Right kidney (tissue), 9 donors: ENCODE data around the gene OR2T5.
"Not testable (repeated sequence)": the region's sequence is repeated elsewhere in the genome, so short reads cannot be mapped to it uniquely, and the experiment has no call there.

Experiments used
- DNase-seq: peaks from one replicate; pipeline ENCODE4 v3.0.0-alpha.2; 2016
- long read RNA-seq, 8 donors: transcript quantifications; one replicate each; lab custom pipeline, GENCODE V29; 2026

Gene OR2T5, protein sequence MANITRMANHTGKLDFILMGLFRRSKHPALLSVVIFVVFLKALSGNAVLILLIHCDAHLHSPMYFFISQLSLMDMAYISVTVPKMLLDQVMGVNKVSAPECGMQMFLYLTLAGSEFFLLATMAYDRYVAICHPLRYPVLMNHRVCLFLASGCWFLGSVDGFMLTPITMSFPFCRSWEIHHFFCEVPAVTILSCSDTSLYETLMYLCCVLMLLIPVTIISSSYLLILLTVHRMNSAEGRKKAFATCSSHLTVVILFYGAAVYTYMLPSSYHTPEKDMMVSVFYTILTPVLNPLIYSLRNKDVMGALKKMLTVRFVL
- long read RNA-seq, donor 1: 0 reads
- long read RNA-seq, donor 2: 0 reads
- long read RNA-seq, donor 3: 0 reads
- long read RNA-seq, donor 4: 0 reads
- long read RNA-seq, donor 5: 0 reads
- long read RNA-seq, donor 6: 0 reads
- long read RNA-seq, donor 7: 0 reads
- long read RNA-seq, donor 8: 0 reads

DNA sequence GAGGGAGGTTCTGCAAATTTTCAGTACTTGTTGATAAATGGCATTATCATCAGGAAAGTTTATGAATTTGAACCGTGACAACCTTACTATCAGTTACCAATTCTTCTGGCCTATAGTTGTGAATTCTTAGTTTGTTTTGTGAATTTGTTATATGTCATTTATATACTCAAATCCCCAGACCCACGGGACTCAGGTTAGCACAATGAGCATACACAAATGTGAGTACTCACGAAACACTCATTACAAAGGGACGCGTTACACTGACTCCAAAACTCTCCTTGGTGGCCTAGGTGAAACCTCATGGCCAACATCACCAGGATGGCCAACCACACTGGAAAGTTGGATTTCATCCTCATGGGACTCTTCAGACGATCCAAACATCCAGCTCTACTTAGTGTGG, at the start of gene OR2T5:
Gene OR2T5 (plus strand): TSS at position 301 of the 400 bp plus-strand sequence. CDS start 0 bp downstream, at position 301.
- not testable (repeated sequence) for DNase-seq

DNA sequence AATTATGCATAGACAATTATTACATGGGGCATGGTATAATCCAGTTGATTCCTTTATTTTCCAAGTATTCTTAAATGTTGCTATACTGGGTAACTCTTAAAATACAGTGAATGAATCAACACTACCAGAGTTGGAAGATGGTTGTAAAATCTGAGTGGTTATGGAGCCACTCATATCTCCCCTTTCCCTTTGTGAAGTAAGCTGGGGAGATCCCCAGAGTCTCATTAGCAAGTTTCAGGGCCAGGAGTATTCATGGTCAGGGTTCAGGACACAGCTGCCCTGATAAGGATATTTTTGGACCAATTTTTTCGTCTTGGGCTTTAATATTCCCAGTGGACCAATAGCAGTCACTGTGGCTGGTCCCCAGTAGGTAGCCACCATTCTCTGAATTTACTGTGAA, 49.7 kb upstream of the OR2T5 start:
- DNase-seq: not testable (repeated sequence)

DNA sequence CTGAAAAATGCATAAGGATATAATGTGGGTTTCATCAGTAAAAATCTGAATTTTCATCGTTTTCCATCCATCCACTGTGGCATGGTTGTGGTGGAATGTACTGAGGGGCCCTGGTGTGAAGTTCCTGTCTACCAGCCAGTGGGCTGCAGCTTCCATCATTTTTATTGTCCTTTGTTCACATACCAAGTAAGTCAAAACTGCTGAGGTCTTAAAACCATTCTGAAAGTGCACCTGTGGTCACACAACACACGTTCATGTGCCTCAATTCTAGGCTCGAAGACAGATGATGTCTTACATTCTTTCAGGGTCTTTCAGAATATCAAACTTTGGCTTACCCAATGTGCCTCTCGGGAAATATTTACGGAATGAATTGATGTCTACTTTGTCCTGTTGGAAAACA, 49.1 kb upstream of the OR2T5 start:
- not testable (repeated sequence) for DNase-seq

DNA sequence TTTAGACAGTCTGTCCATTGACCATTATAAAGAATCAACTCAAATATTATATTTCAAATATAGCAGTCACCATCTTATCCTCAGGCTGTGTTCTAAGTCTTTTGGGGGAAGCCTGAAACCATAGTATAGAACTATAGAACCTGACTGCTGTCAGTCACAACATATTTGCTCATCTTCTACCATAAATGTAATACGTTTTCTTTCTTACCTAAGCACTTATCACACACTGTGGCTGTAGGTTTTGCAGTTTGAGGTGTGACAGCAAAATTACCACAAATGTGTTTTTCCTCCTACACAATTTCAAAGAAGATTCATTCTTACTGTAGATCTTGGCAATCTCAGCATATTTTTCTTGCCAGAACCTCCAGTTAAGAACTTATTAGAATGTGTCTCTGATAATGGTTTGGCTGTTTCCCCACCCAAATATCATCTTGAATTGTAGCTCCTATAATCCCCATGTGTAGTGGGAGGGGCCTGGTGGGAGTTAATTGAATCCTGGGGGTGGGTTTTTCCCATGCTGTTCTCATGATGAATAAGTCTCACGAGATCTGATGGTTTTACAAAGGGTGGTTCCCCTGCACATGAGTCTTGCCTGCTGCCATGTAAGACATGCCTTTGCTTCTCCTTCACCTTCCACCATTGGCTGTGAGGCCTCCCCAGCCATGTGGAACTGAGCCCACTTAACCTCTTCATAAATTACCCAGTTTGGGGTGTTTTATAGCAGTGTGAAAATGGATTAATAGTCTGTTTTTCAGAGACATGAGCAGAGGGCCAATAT, 45.7 kb upstream of the OR2T5 start:
- DNase-seq: not testable (repeated sequence)

DNA sequence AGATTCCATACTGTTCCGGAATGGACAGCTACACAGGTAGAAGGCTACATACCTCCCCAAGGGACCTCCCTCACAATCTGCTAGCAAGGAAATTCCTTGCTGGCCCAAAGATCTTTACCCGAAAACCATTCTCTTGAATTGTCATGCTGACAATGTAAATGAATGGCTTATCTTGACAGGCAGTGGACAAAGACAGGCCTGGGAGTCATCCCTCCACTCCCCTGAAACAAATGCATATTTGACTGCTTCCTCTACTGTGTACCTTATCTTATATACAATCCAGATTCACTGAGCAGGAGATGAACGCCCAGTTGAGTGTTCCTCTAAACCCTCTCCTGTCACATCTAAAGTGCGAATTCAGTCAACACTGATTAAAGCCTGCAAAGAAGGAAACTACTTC, 43.8 kb upstream of the OR2T5 start:
- DNase-seq: not testable (repeated sequence)

DNA sequence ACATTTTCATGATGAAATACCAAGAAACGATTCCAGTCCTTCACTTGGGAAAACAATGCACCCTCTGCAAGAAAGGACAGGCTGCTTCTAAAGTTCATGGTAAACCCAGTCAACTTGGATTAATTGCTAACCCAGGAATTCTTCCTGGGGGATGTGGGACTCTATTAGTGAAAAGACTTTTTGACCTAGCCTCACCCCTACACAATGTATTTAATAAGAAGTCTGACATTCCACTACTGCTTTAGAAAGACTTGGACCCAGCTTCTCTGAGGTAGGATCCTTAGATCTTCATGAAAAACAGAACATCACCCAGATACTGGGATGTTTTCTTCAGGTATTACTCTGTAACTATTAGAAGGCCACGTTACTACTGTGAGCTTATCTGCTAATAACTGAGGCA, 43.0 kb upstream of the OR2T5 start, which contains the start of gene OR2T2:
Gene OR2T2 (plus strand): TSS at position 239 of the 400 bp plus-strand sequence. CDS start 7,161 bp downstream, outside the sequence.
- DNase-seq: not testable (repeated sequence)

DNA sequence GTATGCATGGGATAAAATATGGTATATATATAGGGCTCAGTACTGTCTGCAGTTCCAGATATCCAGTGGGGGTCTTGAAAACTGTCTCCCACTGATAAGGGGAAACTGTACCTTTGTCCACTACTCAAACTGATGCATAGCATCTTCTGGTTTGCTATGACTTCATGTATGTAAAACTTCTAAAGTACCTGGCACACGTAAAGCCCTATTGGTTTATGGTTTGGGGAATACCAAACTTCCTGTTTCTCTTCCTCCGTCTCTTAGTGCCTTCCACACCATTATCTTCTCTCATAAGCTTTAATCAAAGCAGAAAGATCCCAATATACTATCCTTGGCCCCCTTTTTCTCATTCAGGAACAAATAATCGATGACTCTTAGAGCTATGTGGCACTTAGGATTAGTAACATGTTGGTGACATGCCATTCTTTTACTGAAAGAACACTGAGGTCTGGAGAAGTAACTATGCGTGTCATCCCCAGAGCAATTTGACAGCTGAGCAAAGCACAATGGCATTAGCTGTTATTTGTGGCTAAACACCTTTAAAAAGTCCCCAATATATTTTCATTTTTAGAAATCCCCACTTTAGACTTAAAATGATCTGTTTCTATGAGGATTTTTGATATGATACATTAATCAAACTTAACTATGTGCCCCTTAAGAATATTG, 39.8 kb upstream of the OR2T5 start:
- DNase-seq: not testable (repeated sequence)

DNA sequence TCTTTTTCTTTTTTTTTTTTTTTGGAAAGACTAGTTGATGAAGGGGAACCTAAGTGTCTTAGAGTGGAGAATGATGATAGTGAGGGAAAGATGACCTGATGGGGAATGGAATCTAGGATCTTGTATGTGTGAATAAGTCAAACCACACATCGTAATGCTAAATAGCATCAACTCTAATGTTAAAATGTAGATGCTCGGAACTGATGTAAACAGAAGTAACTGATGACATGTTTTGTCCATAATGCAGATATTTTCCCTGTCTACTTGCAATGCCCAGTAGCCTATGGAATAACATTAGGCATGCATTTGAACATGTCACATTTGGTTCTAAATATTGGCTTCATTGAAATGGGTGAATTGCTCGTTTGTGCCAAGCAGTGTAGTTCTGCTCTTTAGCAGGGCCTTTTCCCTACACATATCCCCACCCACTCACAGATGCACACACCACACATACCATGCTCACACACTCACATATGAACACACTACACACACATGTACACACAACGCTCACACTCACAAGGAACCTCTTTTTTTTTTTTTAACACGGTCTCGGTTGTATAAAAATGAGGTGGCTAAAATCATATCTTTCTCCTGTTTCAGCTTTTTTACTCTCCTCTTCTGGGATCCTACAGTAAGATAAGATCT, 38.4 kb upstream of the OR2T5 start:
- not testable (repeated sequence) for DNase-seq

DNA sequence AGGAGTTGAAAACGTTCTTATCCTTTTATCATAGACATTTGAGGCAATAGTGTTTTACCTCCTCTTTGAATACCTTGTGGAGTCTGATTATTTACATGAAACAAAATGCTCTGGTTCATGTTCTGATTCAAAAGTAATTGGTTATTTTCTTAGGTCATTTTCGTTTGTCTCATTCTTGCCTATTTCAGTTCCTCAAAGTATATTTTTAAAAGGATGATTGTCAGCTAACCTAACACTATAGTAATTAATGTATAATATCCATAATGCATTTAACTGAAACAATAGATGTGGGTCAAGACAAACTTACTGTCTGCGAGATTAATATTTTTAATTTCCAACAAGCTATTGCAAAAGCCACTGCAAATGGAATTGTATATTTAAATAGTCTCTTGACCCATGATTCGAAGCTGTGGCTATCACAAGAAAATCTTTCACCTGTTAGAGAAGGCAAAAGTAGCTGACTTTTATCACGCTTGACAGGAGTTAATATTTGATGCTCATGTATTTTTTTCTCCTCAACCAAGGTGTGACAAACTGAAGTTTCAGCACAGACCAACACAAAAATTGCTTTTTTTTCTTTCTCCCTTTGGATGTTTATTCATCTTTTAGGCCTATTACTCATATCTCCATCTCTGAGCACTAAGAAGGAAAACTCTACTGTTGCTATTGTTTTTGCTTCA, 37.8 kb upstream of the OR2T5 start:
- not testable (repeated sequence) for DNase-seq

DNA sequence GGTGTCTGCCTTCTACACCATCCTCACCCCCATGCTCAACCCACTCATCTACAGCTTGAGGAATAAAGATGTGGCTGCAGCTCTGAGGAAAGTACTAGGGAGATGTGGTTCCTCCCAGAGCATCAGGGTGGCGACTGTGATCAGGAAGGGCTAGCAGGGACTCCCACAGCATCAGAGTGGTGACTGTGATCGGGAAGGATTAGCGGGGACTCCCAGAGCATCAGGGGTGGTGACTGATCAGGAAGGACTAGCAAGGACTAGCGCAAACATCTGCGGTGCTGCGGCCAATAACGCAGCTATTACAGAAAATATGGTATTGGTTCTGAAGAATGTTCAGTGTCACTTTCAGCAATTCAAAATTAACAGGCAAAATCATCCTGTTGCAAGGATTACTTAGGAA, 34.8 kb upstream of the OR2T5 start:
- not testable (repeated sequence) for DNase-seq

DNA sequence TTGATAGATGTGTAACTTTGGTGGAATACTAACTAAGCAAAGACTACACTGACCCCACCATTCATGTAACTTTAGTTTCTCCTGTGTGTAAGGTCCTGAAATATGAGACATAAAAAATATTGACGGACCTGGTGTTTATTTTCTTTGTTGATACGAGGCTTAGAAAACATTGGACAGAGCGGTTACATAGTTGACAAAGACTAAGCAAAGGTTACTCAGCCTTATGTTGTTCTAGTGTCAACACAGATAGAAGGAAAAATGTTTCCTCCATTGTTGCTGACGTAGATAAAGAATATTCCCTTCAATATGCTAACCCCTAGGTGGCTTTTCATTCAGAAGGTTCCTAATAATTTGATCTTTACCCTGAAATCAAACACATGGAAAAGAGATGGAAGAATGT, 33.3 kb upstream of the OR2T5 start:
- DNase-seq: not testable (repeated sequence)

DNA sequence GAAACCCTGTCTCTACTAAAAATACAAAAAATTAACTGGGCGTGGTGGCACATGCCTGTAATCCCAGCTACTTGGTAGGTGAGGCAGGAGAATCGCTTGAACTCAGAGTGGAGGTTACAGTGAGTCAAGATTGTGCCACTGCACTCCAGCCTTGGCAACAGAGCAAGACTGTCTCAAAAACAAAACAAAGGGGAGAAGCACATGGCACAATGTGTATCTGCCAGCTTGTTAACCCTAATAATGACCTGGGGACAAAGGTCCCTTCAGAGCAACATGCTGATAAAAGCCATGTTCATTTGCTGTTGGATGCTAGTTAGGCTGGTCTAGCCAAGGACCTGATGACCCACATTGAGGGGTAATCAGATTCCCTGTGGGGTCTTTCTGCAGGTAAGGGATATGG, 31.8 kb upstream of the OR2T5 start:
- not testable (repeated sequence) for DNase-seq

DNA sequence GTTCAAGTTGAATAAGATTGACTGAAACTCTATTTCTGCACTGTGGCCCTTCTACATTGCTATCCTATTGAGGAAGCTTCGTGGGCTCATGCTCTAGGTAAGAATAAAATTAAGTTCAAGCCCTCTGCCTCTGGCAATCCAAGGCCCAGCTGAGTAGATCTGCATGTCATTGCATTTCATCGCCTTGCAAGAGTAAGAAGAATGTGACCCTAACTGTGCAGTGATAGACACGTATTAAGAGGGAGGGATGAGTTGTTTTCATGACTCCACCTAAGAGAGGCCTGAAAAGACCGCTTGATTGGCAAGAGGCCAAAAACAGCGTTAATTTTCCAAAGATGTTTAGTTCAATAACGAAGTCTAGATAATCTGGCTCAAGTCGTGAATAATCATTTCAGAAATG, 29.3 kb upstream of the OR2T5 start:
- not testable (repeated sequence) for DNase-seq

DNA sequence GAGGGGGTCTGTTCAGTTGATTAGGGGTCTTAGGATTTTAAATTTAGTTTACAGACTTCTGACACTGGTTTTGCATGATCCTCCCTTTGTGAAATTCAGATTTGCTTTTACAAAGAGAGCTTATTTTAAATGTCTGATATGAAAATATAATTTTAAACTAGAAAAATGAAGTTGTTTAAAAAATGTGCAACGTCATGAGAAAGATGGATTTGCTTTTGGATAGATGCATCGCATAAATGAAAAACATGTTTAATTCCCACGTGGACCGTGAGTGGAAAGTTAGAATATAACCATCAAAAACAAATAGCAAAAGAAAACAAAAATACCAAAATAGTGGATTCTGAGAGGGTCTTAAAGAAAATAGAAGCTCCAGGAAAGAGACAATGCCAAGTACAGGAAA, 17.2 kb upstream of the OR2T5 start:
- no peak for DNase-seq

DNA sequence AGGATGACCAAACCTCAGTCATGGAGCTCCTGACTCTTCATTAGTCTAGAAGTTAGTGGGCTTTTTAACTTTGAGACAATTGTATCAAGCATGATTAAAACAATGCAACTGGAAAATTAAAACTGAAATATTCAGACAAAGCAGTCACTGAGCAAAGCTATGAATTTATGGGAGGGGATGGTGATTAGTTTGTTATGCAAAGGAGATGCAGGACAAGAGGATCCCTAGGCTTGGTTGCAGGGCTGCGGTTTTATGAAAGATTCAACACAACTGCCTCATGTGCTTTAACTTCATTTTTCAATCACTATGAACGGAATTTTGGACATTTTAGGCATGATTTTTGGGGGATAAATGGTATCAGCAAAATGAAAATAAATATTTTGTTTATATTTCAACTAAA, 16.3 kb upstream of the OR2T5 start:
- DNase-seq: not testable (repeated sequence)

DNA sequence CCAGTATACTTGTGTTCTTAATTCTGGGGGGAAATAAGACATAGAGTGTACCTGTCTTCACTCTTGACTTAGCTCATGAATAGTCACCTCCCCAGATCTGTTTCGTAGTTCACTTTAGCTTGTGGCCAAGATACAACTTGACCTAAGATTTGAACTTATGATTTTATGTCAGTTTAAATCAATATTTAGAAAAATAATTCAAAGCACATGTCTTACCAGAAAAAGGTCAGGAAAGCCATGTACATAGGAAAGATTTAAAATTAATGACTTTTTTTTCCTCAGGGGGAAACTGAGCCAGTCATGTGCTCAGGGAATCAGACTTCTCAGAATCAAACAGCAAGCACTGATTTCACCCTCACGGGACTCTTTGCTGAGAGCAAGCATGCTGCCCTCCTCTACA, 15.3 kb upstream of the OR2T5 start, which contains the start of gene OR2T3:
Gene OR2T3 (plus strand): TSS at position 301 of the 400 bp plus-strand sequence. CDS start 0 bp downstream, at position 301.
- not testable (repeated sequence) for DNase-seq

DNA sequence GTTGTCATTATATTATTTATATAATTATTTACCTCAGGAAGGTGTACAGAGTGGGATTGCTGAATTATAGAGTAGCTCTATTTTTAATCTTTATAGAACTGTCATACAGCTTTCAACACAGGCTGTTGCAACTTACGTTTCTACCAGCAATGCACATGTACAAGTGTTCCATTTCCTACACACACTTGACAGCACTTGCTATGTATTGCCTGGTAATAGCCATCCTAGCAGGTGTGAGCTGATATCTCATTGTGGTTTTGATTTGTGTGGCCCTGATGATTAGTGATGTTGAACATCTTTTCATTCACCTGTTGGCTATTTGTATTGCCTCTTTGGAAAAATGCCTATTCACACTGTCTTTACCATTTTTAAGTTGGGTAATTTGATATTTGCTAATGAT, 12.7 kb upstream of the OR2T5 start:
- DNase-seq: not testable (repeated sequence)

DNA sequence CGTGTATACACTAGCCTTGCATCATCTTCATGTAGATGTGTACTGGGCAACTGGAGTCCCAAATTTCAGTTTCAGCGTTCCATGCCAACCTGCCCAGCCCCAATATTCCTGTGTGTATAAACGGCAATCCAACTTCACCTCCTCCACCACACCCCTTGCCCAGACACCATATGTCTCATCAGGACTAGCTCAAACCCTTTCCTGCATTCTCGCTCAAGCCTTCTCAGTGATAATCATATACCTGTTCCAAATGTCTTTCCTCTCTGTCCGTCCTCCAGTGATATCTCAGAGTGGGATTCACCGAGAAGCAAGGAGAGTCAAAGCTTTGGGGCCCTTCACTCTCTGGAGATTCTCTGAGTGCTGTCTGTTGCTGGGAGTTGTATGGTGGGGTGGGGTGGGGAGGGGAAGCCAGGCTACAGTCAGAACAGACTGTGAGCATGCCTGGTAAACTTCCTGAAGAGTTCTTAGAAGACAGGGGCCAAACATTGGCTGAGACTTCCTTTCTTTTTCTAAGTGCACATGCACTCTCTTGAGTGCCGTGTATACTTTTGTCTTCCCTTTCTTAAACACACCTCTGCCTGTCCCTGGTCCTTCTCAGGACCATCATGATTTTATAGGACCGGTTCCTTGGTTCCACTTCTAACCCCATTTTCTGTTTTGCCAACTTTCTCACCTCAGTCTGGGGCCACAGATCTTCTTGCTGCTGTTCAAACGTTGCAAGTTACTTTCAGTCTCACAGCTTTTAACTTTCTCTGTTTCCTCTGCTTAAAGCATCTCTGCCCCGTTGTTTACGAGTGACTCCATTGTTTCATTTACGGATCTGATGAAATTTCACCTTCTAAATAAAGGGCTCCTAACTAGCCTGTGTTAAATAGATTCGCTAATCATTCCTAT, 6.5 kb upstream of the OR2T5 start:
- DNase-seq: not testable (repeated sequence)

DNA sequence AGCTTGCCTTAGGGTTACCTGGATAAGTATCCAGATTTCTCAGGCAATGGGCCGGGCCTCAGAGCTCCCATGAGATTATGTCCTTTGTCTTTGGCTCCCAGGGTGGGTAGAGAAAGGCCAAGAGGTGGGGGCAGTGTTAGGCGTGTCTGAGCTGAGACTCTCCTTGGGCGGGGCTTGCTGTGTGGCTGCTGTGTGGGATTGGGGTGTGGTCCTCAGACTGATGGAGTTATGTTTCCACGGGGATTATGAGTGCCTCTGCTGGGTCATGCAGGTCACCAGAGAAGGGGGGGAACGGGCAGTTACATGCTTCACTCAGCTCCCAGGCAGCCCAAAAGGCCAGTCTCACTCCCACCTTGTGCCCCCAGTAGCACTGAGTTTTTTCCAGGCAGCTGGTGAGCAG, 8.3 kb downstream of the OR2T5 start:
- DNase-seq: not testable (repeated sequence)
